Kidney glomerular epithelial cell (primary cell): ENCODE results near the gene FAM163B.
"Not testable (repeated sequence)": the region's sequence is repeated elsewhere in the genome, so short reads cannot be mapped to it uniquely, and the experiment has no call there.

Experiments
- DNase-seq: peaks from one replicate; lab custom pipeline; 2025; lab: John Stamatoyannopoulos, UW

FAM163B gene

DNA sequence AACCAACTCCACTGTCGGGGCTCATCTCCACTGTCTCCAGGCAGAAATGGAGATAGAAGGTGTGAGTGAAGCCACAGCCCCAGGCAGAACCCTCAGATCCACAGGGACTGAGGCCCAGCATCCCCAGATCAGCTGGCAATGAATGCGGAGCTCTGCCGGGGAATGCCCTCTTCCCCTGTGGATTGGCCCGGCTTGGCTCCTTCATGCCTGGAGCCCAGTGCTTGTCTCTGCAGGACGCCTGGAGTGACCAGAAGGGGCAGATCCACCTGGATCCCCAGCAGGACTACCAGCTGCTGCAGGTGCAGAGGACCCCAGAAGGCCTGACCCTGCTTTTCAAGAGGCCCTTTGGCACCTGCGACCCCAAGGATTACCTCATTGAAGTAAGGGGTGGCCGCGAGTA, 30.4 kb upstream of the FAM163B start:
- no peak for DNase-seq

DNA sequence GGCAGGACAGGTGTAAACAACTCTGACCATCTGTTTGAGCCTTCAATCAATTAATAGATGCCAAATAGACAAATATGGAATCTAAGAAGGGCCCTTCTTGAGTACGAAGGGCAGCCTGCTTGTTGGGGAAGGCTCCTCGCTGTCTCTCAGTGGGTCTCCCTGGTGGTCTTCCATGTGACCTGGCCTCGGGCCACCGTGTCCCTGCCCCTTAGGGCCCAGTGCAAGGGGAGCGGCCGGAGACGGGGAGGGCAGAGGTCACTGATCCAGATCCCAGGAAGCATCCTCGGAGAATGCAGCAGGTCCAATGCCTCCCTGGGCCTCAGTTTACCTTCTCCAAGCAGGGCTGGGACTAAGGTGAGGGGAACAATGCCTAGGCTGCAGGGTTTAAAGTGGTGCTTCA, 29.5 kb upstream of the FAM163B start:
- no peak for DNase-seq

DNA sequence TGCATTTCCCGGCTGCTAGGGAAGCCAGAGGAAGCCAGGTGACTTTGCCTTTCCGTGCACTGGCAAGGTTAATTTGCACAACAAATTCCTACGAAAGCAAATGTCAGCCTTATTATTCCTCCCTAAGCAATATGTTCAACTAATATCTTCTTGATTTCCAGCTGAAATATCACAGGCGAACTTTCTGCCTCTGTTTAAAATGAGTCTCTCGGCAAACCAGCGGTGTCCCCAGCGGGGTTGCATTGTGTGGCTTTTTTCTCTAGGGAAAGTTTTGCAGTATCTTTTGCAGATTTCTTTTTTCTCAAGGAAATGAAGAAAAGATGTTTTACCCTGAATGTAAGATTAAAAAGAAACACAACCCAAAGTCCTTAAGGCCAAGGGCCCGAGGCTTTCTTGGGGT, 28.9 kb upstream of the FAM163B start:
- DNase-seq: no peak

DNA sequence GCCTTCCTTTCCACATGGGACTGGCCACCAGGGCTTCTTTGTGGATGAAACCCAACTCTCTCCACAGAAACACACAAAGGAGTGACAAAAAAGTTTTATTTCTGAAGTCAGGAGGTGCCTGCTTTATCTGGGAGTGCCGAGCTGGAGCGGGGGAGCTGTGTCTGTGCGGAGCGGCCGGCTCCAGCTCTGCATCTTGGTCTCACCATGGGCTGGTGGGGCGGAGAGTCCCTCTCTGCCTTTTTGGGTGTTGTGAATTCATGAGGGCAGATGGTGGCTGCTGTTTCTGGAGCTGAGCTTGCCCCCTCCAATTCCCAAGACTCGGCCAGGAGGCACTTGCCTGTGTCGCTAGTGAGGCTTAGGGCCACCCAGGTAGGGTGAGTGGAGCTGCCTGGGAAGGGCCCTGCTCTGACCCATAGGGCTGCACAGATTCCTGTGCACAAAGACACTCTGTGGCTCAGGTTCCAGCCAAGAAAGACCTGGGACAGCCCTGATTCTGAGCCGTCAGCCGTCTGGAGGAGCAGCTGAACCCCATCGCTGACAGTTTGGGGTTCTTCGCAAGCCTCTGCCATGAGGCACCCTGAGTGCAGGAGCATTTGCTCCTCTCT, 28.4 kb upstream of the FAM163B start:
- DNase-seq: no peak

GRCh38 chr9:133636902-133637301, 27.7 kb upstream of the FAM163B start:
- DNase-seq: no peak

DNA sequence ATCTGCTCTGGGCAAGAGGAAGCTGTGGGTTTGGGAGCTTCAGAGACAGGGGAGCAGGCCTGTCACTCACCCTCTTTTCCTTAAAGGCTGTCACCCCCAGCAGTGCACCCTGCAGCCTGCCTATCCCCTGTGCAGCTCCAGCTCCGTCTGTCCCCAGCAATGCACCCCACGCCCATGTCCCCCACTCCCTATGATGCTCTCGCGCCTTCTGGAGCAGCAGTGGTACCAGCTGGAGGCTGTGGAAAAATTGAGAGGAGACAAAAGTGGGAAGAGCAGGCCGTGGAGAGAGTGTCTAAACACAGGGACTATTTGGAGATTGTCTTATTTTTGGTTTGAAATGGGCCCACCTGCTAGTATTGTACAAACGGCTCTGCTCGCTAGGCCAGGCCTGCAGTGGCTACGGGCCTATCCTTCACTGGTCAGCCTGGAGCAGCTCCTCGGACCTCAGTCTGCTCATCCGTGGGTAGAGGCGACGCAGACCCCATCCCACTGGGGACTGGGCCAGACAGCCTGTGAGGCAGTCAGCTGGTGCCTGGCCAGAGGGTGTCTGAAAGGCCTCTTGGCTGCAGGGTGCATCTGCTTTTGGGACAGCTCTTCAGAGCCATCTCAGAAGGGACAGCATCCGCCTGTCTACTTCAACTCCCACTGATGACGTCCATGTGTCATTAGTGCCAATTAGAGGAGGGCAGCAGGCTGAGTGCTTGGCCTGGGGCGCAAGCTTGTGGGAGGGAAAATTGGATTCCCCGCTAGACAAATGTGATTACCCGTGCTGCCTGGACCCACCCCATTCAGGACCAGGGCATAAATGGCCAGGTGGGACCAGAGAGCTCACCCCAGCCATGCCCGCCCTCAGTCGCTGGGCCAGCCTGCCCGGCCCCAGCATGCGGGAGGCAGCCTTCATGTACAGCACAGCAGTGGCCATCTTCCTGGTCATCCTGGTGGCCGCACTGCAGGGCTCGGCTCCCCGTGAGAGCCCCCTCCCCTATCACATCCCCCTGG, 26.6 kb upstream of the FAM163B start, which contains the start of gene DBH:
DBH (plus strand) TSS at position 831 of the 999 bp plus-strand sequence; CDS start at position 840, 9 bp downstream.
- no peak for DNase-seq

- DNase-seq: no peak
Measured at GRCh38 chr9:133635098-133635497, 25.9 kb upstream of the FAM163B start.

DNA sequence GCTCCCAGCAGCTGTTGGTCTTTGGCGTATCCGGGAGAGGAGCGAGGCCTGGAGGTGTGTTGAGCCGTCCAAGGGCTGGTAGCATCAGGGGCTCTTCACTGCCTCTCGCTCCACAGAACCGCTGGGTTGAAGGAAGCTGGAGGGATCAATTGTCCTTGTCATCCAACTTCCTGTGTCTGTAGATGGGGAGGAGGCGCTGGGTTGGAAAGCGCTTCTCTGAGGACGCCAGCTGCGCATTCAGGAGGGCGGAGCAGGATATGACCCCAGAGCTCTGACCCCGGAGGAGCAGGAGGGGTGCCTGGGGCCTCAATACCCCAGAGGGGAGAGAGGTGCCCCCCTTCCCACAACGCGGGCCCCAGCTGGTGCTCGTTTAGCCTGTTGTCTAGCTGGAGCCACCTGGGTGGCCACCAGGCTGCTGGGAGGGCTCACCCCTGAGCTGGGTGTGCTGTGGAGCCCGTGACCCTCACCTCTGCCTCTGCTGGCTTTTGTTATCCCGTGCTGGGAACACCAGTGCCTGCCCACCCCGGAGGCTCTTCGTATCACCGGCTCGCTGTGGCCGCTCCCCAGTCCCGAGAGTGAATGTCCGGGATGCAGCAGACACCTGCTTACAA, 25.0 kb upstream of the FAM163B start:
- no peak for DNase-seq

DNA sequence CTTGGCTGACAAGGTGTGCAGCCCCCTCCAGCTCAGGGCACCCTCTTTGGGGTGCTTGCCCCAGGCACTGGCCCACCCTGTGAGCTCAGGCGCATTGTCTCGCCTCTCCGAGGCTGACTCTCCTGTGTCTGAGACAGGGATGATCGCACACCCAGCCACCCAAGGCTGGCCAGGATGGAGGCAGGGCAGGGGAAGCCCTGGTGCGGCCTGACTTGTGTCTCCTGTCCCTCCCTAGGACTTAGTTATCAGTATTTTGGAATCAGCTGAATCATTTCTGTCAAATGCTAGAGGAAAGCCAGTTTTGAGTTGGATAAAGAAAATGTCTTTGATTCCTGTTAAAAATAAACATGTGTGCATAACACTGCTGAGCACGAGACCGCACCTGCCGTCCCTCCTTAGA, 24.5 kb upstream of the FAM163B start:
- no peak for DNase-seq

GRCh38 chr9:133632806-133633680, 23.9 kb upstream of the FAM163B start:
- DNase-seq: no peak

GRCh38 chr9:133631111-133631510, 21.9 kb upstream of the FAM163B start:
- DNase-seq: no peak

- DNase-seq: no peak
Measured at GRCh38 chr9:133629221-133630110, 20.3 kb upstream of the FAM163B start.

DNA sequence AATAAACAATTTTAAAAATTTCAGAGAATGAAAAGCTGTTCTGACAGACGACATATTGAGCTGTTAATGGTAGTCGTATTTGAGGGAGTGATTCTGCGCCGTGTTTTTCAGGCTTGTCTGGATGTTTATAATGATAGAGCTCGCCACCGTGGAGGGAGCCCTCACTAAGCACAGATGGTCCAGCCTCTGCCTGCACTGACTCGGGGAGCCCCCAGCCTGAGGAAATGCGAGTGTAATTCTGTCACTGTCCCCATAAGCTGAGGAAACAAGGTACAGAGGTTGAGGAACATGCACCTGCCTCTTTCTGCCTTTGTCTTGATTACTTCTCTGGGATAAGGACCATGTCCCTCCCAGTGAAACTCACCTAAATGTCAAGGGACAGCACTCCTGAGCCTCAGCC, 19.6 kb upstream of the FAM163B start:
- no peak for DNase-seq

DNA sequence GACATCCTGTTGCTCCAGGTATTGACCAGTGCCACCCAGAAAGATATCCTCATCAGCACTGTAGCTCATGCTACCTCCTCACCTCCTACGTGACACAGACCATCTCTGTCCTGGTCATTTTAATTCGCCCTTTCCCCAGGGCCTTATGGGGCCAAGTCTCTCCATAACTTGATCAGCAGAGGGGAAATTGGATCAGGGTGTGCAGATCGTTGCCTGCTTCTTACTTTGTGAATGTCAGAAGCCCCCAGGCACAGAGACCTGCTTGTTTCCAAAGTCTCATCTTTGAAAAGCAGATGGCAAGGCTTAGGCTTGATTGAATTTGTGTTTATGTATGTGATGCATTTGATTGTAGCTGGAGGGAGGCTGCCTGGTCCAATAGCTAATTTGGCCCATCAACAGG, 18.2 kb upstream of the FAM163B start:
- no peak for DNase-seq

- not testable (repeated sequence) for DNase-seq
Measured at GRCh38 chr9:133626008-133626407, 16.8 kb upstream of the FAM163B start.

- no peak for DNase-seq
Measured at GRCh38 chr9:133622555-133622954, 13.4 kb upstream of the FAM163B start.

DNA sequence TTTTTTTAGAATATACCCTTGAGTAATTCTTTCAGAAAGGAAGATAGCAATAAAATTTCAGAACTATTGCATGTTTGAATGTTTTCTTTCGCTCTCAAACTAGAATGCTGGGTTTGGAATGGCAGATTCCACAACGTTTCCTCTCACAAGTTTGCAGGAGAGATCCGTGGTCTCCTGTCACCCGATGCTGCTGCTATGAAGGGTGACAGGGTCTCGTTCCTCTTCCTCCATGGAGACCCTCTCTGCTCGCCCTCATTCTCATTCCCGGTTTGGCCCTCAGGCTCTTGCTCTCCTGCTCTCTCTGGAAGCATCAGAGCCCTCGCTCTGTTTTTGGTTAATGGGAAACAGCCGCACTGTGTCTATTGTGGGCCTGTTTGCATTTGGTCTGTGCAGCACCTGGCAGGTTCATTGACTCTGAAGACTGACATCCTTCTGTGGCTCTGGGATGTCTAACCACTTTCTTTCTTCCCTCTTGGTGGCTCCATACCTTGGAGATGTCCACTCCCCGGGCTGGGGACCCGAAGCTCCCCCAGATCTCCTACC, 12.6 kb upstream of the FAM163B start:
- DNase-seq: no peak

DNA sequence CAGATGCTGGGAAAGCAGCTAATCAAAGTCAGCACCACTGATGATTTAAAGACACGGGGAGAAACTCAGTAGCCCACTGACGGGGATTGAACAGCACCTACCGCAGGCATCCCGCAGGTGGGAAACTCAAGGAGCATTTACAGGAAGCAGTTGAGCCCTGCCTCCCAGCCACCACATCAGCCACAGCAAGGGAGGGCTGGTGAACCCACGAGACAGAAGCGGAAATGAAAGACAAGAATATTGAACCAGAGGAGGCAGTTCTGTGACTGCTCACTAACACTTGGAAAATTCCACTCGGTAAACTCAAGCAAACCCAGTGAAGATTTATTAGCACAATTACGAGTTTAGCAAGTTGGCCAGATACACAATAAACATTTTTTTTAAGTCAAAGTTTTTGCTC, 10.6 kb upstream of the FAM163B start:
- DNase-seq: no peak

GRCh38 chr9:133618726-133619125, 9.5 kb upstream of the FAM163B start:
- no peak for DNase-seq

DNA sequence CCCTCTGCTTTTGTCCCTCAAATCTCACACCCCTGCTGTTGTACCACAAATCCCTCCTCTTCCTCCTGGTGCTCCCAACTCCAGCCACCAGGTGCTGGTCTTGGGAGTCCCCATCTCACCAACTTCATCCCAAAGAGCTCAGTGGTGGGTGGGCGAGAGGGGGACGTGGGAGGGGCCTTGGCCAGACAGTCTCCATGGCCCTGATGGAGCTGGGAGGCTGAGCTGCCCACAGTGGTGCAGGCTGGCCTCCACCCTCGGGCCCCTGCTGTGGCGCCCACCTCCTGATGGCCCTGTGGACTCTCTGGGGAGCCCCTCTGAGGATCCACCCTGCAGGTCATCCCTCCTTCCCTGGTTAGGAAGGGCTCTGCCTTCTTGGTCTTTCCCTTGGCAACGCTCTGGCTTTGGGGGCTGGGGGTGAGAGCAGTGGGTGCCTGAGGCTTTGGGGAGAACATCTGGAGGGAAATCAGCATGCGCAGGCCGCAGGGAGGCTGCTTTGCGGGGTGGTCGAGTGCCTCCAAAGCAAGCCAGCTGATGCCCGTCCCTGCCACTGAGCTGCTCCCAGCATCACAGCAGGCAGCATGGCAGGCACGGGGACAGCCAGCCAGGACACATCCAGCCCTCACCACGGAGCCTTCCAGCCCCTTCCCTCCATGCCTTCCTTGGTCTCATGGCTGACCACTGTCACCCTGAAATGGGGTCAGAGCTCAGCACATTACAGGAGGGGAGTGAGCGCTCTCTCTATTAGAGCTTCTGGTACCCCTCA, 7.6 kb upstream of the FAM163B start:
- DNase-seq: no peak
